22Rv1 (cell line): ENCODE results near the gene UIMC1.

Experiments
- H3K27ac ChIP-seq: fragments of 450-650 bp; 2 replicates; pipeline ENCODE4 v1.5.1; 2017
- ZFX ChIP-seq: fragments of 450-650 bp; IDR thresholded peaks from 2 replicates; pipeline ENCODE4 v1.6.1; 2017; ENCODE audit warnings: antibody characterized with exemption, borderline replicate concordance
- TF ChIP-seq, protein P1 (sequence below): fragments of 450-650 bp; IDR thresholded peaks from 2 replicates; pipeline ENCODE4 v1.5.1; 2017; ENCODE audit warnings: mild to moderate bottlenecking

UIMC1 gene

DNA sequence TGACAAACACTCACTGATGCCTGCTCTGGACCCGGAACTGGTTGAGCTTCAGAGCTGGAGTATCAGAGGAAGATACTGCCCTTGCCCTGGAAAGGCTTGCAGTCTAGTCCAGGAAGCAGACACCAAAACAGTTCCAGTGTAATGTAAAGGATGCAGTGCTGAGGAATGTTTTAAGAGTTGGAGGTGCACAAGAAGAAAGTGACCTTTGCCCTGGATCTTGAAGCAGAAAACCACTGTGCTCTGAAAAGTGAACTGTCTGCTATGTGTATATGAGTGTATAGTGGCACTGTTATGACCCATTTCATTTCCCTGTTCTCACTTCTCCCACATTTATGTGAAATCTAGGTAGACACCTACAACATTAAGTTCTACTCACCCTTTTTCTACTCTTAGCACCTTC lies 18.0 kb upstream of the UIMC1 start:
- TF ChIP-seq, protein P1, sequence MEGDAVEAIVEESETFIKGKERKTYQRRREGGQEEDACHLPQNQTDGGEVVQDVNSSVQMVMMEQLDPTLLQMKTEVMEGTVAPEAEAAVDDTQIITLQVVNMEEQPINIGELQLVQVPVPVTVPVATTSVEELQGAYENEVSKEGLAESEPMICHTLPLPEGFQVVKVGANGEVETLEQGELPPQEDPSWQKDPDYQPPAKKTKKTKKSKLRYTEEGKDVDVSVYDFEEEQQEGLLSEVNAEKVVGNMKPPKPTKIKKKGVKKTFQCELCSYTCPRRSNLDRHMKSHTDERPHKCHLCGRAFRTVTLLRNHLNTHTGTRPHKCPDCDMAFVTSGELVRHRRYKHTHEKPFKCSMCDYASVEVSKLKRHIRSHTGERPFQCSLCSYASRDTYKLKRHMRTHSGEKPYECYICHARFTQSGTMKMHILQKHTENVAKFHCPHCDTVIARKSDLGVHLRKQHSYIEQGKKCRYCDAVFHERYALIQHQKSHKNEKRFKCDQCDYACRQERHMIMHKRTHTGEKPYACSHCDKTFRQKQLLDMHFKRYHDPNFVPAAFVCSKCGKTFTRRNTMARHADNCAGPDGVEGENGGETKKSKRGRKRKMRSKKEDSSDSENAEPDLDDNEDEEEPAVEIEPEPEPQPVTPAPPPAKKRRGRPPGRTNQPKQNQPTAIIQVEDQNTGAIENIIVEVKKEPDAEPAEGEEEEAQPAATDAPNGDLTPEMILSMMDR, result no peak
- TF ChIP-seq ZFX, result no peak
- no peak overlapping the region for H3K27ac ChIP-seq

DNA sequence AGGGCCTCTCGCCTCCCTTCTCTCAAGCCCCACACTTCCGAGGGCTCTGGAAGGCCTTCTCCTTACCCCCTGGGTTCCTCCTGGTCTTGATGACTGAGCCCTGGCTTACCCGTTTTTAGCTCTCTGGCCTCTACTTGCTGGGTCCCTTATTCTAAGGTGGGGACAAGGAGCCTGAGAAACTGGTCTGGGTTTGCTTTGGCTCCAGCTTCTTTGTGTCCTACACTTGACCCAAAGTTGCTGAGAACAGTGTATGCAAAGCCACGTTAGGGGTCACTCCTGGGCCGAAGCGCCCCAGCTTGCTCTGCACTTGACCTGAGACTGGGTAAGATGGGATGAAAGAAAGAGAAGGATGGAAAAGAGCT lies 16.7 kb upstream of the UIMC1 start:
- H3K27ac ChIP-seq, result peak overlapping the region; percentile 75
- TF ChIP-seq ZFX, result no peak

DNA sequence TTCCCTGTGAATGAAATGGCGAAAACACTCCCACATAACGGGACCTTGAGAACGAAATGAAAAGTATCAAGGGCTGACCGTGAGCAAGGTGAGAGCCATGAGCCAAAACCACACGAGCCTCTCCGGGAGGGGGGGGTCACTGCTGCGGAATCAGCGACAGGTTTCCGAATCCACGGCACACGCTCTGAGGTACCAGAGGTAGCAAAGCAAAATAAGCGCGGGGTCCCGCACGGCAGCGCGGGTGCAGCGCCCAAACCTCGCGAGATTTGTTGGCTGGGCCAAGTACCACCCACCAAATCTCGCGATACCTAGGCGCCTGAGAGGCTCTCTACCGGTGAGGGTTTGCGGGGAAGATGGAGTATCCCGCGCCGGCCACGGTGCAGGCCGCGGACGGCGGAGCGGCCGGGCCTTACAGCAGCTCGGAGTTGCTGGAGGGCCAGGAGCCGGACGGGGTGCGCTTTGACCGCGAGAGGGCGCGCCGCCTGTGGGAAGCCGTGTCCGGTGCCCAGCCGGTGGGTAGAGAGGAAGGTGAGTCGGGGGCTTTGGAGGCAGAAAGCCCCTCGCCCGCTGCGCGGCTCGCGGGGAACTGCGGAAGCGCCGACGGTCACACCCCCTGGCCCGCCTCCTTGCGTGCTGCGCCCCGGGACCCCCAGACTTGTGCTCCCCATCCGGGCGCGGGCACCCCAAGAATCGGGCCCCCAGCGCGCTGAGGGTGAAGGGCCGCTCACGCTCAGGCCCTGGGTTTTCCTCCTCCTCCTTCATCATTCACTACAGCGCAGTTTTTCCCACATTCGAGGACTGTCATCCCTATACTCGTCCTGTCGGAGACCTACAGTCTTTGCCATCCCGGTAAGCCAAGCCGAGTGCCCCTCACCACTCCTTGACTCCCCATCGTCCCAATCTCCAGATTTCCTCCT lies 16.1 kb upstream of the UIMC1 start, which contains the start of gene ZNF346:
Gene ZNF346 (plus strand): TSS at position 311 of the 917 bp plus-strand sequence. CDS start 43 bp downstream, at position 354.
- H3K27ac ChIP-seq, result peak within 1 kb of the TSS; percentile 75
- TF ChIP-seq, protein P1, result peak; percentile 59
- TF ChIP-seq ZFX, result no peak

DNA sequence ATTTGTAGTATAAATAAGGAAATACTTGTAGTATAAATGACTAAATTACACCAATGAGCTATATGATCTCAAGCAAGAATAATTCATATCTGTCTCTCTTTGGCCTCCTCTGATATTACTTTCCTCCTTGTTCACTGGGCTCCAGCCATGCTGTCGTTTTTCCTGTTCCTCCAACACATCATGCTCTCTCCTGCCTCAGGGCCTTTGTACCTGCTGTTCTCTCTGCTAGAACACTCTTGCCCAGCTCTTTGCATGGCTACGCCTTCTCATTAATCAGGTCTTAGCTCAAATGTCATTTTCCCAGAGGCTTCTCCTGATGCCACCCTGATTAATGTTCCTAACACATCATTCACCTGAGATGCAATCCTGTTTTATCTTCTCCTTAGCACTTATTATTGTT lies 13.5 kb upstream of the UIMC1 start:
- no peak overlapping the region for H3K27ac ChIP-seq
- TF ChIP-seq, protein P1, result no peak
- no peak for TF ChIP-seq ZFX

DNA sequence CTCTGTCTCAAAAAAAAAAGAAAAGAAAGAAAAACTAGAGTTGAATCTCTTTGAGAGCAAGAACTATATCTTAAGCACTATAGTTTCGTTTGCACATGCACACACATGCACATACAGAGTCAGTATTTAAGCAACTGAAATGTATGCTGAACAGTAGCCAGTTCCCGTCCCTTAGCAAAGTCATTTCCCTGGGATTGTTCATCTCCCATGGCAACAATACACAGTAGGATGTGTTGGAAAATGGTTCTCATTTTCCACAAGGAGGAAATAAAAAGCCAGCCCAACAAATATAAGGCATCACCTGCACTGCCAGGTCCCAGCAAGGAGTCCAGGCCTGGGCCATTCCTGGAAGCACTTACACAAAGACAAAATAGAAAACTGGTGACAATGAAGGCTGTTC lies 11.8 kb upstream of the UIMC1 start:
- H3K27ac ChIP-seq, result no peak overlapping the region
- TF ChIP-seq, protein P1, result no peak
- no peak for TF ChIP-seq ZFX

DNA sequence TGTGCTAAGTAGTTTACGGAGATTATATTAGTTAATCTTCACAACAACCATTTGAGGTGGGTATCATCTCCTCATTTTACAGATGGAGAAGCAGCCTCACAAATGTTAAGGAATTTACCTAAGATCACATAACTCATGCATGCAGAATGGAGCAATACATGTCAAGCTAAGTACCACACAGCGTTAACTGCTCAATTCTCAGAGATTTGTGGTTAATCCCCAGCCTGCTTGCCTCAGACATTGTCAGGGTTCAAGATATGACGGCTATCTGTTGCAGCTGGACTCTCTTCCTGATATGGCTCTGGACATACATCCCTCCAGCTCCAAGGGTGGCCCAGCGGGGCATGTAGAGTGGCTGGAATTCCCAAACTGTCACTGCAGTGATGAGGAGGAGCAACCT lies 8.6 kb upstream of the UIMC1 start:
- no peak overlapping the region for H3K27ac ChIP-seq
- TF ChIP-seq, protein P1, result no peak
- TF ChIP-seq ZFX, result no peak

DNA sequence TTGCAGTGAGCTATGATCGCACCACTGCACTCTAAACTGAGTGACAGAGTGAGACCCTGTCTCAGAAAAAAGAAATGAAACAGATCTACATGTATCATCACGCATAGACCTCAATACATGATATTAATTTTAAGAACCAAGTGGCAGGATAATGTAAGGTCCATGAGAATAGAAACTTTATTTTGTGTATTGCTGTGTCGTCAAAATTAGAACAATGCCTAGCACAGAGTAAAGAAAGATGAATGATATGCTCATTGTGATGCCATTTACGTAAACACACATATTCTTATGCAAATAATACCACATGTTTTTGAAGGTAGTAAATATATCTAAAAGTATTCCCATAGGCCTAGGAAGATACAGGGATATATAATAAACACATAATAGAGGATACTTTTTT lies 3.6 kb upstream of the UIMC1 start:
- no peak overlapping the region for H3K27ac ChIP-seq
- TF ChIP-seq, protein P1, result no peak
- TF ChIP-seq ZFX, result no peak
